ENCODE measurements around the gene NTRK2. TPM values are rescaled to one million over a fixed set of nuclear protein-coding genes. Genes with fewer than 3 reads are reported as not detected.

The NTRK2 gene
- total RNA-seq, 1 donor from 2014 or later: 3.8 TPM

DNA sequence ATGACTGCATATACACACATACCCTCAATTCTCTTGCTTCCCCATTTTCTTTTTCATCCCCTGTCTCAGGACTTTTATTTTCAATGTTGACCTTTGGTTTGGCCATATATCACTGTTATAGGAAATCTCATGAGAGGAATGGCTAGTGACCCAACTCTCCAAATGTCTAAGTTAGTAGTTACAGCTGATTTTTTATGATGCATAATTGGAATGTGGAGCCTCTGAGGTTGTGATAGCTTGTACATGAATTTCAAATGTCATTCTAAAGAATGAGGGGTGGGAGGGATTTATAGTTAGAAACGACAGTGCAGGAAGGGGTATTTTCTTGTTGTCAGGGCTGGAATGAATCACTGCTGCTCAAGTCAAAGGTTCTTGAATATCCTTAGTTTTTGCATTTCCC lies 356.1 kb downstream of the NTRK2 start:
- no peaks in the 10 kb centered on the region for H3K4me1 ChIP-seq
- no peaks in the 10 kb centered on the region for H3K36me3 ChIP-seq
- intact Hi-C loops (cut with micrococcal nuclease): no loop called here
- H3K27me3 ChIP-seq (ENCODE audit: low read depth): peaks cover 7% of the 10 kb centered on the region
- no peak overlapping the region for H3K27ac ChIP-seq (replicated peaks)
- no peaks in the 10 kb centered on the region for H3K9me3 ChIP-seq (replicated peaks)
- TF ChIP-seq, protein P1, sequence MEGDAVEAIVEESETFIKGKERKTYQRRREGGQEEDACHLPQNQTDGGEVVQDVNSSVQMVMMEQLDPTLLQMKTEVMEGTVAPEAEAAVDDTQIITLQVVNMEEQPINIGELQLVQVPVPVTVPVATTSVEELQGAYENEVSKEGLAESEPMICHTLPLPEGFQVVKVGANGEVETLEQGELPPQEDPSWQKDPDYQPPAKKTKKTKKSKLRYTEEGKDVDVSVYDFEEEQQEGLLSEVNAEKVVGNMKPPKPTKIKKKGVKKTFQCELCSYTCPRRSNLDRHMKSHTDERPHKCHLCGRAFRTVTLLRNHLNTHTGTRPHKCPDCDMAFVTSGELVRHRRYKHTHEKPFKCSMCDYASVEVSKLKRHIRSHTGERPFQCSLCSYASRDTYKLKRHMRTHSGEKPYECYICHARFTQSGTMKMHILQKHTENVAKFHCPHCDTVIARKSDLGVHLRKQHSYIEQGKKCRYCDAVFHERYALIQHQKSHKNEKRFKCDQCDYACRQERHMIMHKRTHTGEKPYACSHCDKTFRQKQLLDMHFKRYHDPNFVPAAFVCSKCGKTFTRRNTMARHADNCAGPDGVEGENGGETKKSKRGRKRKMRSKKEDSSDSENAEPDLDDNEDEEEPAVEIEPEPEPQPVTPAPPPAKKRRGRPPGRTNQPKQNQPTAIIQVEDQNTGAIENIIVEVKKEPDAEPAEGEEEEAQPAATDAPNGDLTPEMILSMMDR (IDR thresholded peaks at IDR 0.05; ENCODE audit: borderline replicate concordance): no peak
- H3K4me3 ChIP-seq: no peak overlapping the region
- DNase-seq: no peak

DNA sequence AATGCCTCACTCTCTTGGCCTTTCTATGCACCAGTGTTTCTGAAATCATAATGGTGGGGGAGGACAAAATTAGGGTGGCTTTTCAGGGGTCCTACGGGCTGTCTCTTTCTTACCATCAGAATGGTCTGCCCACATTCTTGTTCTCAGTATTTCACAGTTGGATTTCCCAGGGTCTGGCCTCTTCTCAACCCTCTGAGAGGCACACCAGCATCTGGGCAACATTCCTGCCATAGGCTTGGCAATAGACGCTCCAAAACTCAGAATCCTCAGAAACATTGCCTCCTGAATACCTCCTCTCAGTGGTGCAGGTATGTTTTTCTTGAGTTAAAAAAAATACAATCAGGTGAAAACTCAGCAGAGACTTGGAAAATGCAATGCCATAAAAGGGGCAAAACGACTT lies 358.3 kb downstream of the NTRK2 start:
- no peak overlapping the region for H3K27ac ChIP-seq (replicated peaks)
- no peaks in the 10 kb centered on the region for H3K4me1 ChIP-seq
- H3K36me3 ChIP-seq: no peaks in the 10 kb centered on the region
- no peak overlapping the region for H3K4me3 ChIP-seq
- TF ChIP-seq, protein P1 (IDR thresholded peaks at IDR 0.05; ENCODE audit: borderline replicate concordance): no peak
- no peaks in the 10 kb centered on the region for H3K27me3 ChIP-seq (ENCODE audit: low read depth)
- H3K9me3 ChIP-seq (replicated peaks): peaks cover 14% of the 10 kb centered on the region
- no peak for DNase-seq
- intact Hi-C loops (cut with micrococcal nuclease): no loop called here

DNA sequence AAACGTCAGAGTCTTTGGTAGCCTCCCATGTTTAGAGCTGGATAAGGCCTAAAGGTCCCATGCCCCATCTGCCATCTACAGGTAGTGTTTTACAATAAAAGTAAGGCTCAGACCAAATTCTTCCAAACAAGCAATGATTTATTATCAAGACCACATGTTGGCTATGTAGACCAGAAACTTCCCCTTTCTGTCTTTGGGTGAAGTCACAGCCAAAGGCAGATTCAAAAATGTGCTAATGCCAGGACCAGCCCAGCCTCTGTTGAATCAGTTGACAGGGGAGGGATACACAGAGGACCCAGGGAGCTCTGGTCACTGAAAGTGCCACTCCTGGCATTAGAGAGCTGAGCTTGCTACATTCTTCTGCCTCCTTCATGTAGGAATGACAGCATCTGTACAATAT lies 360.8 kb downstream of the NTRK2 start:
- no peaks in the 10 kb centered on the region for H3K36me3 ChIP-seq
- H3K4me1 ChIP-seq: no peaks in the 10 kb centered on the region
- H3K9me3 ChIP-seq (replicated peaks): peaks cover 17% of the 10 kb centered on the region
- intact Hi-C loops (cut with micrococcal nuclease): no loop called here
- peaks cover 15% of the 10 kb centered on the region for H3K27me3 ChIP-seq (ENCODE audit: low read depth)
- H3K4me3 ChIP-seq: no peak overlapping the region
- TF ChIP-seq, protein P1 (IDR thresholded peaks at IDR 0.05; ENCODE audit: borderline replicate concordance): no peak
- no peak for DNase-seq
- H3K27ac ChIP-seq (replicated peaks): no peak overlapping the region

DNA sequence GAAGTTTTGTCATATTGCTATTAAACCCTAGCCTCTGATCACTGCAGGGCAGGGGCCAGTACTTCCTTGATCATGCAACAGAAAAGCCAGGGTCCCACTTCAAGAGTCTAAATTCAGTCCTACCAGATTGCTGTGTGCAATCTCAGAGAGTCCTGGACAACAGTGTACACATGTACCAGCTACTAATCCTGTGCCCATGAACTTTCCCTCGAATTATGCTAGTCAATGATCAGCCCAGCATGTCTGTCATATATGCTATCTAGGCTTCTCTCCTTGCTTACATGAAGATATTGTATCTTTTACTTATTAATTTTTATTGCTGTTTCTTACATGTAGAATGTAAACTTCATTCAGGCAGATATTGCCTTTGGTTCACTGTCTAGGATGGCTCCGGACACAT lies 367.0 kb downstream of the NTRK2 start:
- intact Hi-C loops (cut with micrococcal nuclease): no loop called here
- H3K27ac ChIP-seq (replicated peaks): no peak overlapping the region

DNA sequence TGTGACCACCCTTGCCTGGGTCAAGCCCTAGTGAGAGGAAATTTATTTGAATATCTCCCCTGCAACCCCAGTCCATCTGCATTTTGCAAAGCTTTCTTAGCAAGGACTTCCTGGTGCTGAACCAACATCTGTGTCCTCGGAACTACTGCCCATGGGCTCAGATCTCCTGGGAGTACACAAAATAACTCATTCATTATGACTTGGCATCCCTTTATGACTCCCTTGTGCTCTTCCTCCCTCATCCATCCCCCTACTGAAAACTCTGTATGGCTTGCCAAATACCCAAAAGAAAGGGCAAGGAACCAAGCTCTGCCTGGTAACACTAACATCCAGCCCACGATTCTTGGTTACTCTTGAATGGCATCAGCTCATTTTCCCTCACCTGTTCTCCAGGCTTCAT lies 368.5 kb downstream of the NTRK2 start:
- TF ChIP-seq, protein P1 (IDR thresholded peaks at IDR 0.05; ENCODE audit: borderline replicate concordance): no peak
- peaks cover 79% of the 10 kb centered on the region for H3K27me3 ChIP-seq (ENCODE audit: low read depth)
- intact Hi-C loops (cut with micrococcal nuclease): no loop called here

More for the DNA sequence above, 367.0 kb downstream of the NTRK2 start:
- Histone ChIP-seq H3K4me3 (no peak overlapping the region), H3K27me3 (ENCODE audit: low read depth) (peaks cover 72% of the 10 kb centered on the region), H3K36me3 (no peaks in the 10 kb centered on the region), H3K9me3 (replicated peaks) (peaks cover 16% of the 10 kb centered on the region), H3K4me1 (no peaks in the 10 kb centered on the region)
- TF ChIP-seq, protein P1 (IDR thresholded peaks at IDR 0.05; ENCODE audit: borderline replicate concordance): no peak
- no peak for DNase-seq

More for the DNA sequence above, 368.5 kb downstream of the NTRK2 start:
- H3K36me3 ChIP-seq: no peaks in the 10 kb centered on the region
- peaks cover 2% of the 10 kb centered on the region for H3K4me1 ChIP-seq
- H3K9me3 ChIP-seq (replicated peaks): peaks cover under 1% of the 10 kb centered on the region
- no peak overlapping the region for H3K4me3 ChIP-seq
- no peak overlapping the region for H3K27ac ChIP-seq (replicated peaks)
- no peak for DNase-seq

Data from left ventricle myocardium inferior (tissue), 1 donor.